HepG2 (cell line): ENCODE measurements around the gene SLC38A4. TPM values are rescaled to one million over a fixed set of nuclear protein-coding genes. Genes with fewer than 3 reads are reported as not detected.

Experiments
- ATF1 ChIP-seq: IDR thresholded peaks from 2 replicates; pipeline ENCODE4 v1.6.1; 2016; ENCODE audit warnings: mild to moderate bottlenecking, control low read depth
- FOXP1 ChIP-seq, 2 experiments: fragments of 450-650 bp in 1 of 2; IDR thresholded peaks; 2 replicates each; pipeline ENCODE4 v1.6.1; 2017 to 2018; ENCODE audit warnings: antibody characterized with exemption in 1 of 2
- ISL2 ChIP-seq: sonication (generic); formaldehyde crosslinking; IDR thresholded peaks from 2 replicates; pipeline ENCODE4 v1.5.0; 2020; ENCODE audit warnings: missing genetic modification reagents
- KDM5A ChIP-seq: fragments of 200-600 bp; sonication (generic); IDR thresholded peaks from 2 replicates; pipeline ENCODE4 v1.7.0; 2018; ENCODE audit warnings: antibody characterized with exemption, mild to moderate bottlenecking, low read length, borderline replicate concordance
- MYC ChIP-seq: sonication (generic); formaldehyde crosslinking; IDR thresholded peaks from 2 replicates; pipeline ENCODE4 v1.9.0; 2021; ENCODE audit warnings: missing genetic modification reagents, borderline replicate concordance
- NCOR1 ChIP-seq: fragments of 200-600 bp; sonication (generic); IDR thresholded peaks from 2 replicates; pipeline ENCODE4 v1.7.0; 2017; ENCODE audit warnings: antibody characterized with exemption, low read length, borderline replicate concordance
- PAXIP1 ChIP-seq: sonication (generic); formaldehyde crosslinking; conservative IDR thresholded peaks from 2 replicates; pipeline ENCODE4 v1.4.0; 2020; ENCODE audit warnings: mild to moderate bottlenecking, missing genetic modification reagents, moderate library complexity
- PHF5A ChIP-seq: IDR thresholded peaks from one replicate; pipeline ENCODE4 v1.6.1; 2018; ENCODE audit warnings: low read depth, missing genetic modification reagents; ENCODE audit not compliant: unreplicated experiment
- RERE ChIP-seq: IDR thresholded peaks from 2 replicates; pipeline ENCODE4 v1.6.1; 2016; ENCODE audit warnings: low read depth, missing genetic modification reagents, missing compliant biosample characterization
- SKIL ChIP-seq: sonication (generic); formaldehyde crosslinking; IDR thresholded peaks from 2 replicates; pipeline ENCODE4 v1.8.0; 2022; ENCODE audit warnings: missing genetic modification reagents, mild to moderate bottlenecking, moderate library complexity, borderline replicate concordance
- WIZ ChIP-seq: sonication (generic); formaldehyde crosslinking; IDR thresholded peaks from 2 replicates; pipeline ENCODE4 v1.5.1; 2020; ENCODE audit warnings: mild to moderate bottlenecking, missing genetic modification reagents
- ZNF557 ChIP-seq: sonication (generic); formaldehyde crosslinking; IDR thresholded peaks from 2 replicates; pipeline ENCODE4 v1.4.0; 2020; ENCODE audit warnings: missing genetic modification reagents
- ZNF574 ChIP-seq: sonication (generic); formaldehyde crosslinking; IDR thresholded peaks from 2 replicates; pipeline ENCODE4 v1.4.0; 2020; ENCODE audit warnings: missing genetic modification reagents
- ZNF652 ChIP-seq: IDR thresholded peaks from 2 replicates; pipeline ENCODE4 v1.6.1; 2016; ENCODE audit warnings: low read depth, borderline replicate concordance
- polyA plus RNA-seq, 8 experiments: library from polyadenylated mRNA; depleted of rRNA in 3 of 8; stranded (reverse) in 7 of 8; unstranded in 1 of 8; fragments of >200 nt; fragmentation: Illumina TruSeq in 4 of 8; extraction: Trizol in 4 of 8; gene quantifications; 2 replicates each; pipeline versions ENCODE4 v1.2.1 to v1.2.3, GENCODE V29; 2011 to 2016; ENCODE audit warnings: low read depth in 4 of 8, missing spikeins in 1 of 8, mixed read lengths in 1 of 8; ENCODE audit not compliant: insufficient read depth in 1 of 8
- total RNA-seq, 5 experiments: library from RNA; depleted of rRNA; stranded (reverse); fragments of >200 nt; fragmentation: Illumina TruSeq; extraction: Trizol; gene quantifications; 2 replicates each; pipeline ENCODE4 v1.2.3, GENCODE V29; 2016; ENCODE audit warnings: low read depth in 1 of 5

The SLC38A4 gene
- total and polyA plus RNA-seq, 2 of the 13 experiments (the other 11 are each of a cell fraction or from before 2014, with no cell fraction given): 3.5 to 5.2 TPM

- no peak for TF ChIP-seq WIZ (CRISPR knock-in tag)
- peak; percentile 69 for TF ChIP-seq PHF5A (CRISPR knock-in tag)
- 0 out of 2 replicates have a peak, but pooled peaks have one; percentile 25 for TF ChIP-seq ZNF574 (CRISPR knock-in tag)
- TF ChIP-seq ATF1: 0 out of 2 replicates have a peak, but pooled peaks have one; percentile 52
- TF ChIP-seq ZNF557 (CRISPR knock-in tag): 0 out of 2 replicates have a peak, but pooled peaks have one; percentile 37
- no peak for TF ChIP-seq MYC
- TF ChIP-seq SKIL (CRISPR knock-in tag): peak; percentile 51; the same call in 1 of the 2 replicates
- peak; percentile 93 for TF ChIP-seq ISL2 (CRISPR knock-in tag)
- TF ChIP-seq ZNF652 (CRISPR knock-in tag): peak; percentile 36; the same call in 1 of the 2 replicates
- no peak for TF ChIP-seq KDM5A
- peak; percentile 95 for TF ChIP-seq PAXIP1 (CRISPR knock-in tag)
- 0 out of 2 replicates have a peak, but pooled peaks have one; percentile 34 for TF ChIP-seq FOXP1 (IDR thresholded peaks at IDR 0.05)
- TF ChIP-seq FOXP1 (CRISPR knock-in tag; IDR thresholded peaks at IDR 0.05): peak; percentile 95
- TF ChIP-seq RERE (CRISPR knock-in tag): peak; percentile 93
- peak; percentile 69; the same call in 1 of the 2 replicates for TF ChIP-seq NCOR1
Measured at GRCh38 chr12:46814143-46814542, 11.7 kb downstream of the SLC38A4 start (continued).
